ENCODE results near the gene INPP5D. TPM values are rescaled to one million over a fixed set of nuclear protein-coding genes. Genes with fewer than 3 reads are reported as not detected.

The INPP5D gene
- total and polyA plus RNA-seq, 2 of the 8 experiments (the other 6 are each of a cell fraction or from before 2014, with no cell fraction given), result 4.5 to 7.1 TPM

GRCh38 chr2:233111427-233111826 lies 51.3 kb downstream of the INPP5D start:
- H3K27ac ChIP-seq (ENCODE audit: low read depth, low read length), result no peak overlapping the region
- ChIA-PET CTCF (ENCODE audit: partially characterized antibody) (interaction anchor here (0.6 kb wide), 1 partner anchor 18 kb away, joined by 3 read pairs; no protein-coding TSS in a partner anchor), POLR2A (ENCODE audit: partially characterized antibody) (no interaction called here)
- H3K4ac ChIP-seq (replicated peaks; ENCODE audit: insufficient read length, low read depth, low read length), result no peak overlapping the region
- no peak overlapping the region for H4K8ac ChIP-seq (ENCODE audit: extremely low read depth, insufficient read depth, low read length)
- H2BK5ac ChIP-seq (ENCODE audit: low read depth, low read length), result no peak overlapping the region
- H3K79me2 ChIP-seq (ENCODE audit: control insufficient read depth in 1 of 2, insufficient read depth in 2 of 2, low read length in 2 of 2), result no peaks in the 10 kb centered on the region
- no peak overlapping the region for H3K23ac ChIP-seq (ENCODE audit: insufficient read length)
- no peaks in the 10 kb centered on the region for H3K9me3 ChIP-seq (ENCODE audit: insufficient read depth in 2 of 2, low read depth in 1 of 2, low read length in 1 of 2)
- no peak overlapping the region for H2AFZ ChIP-seq (ENCODE audit: low read length)
- H3K14ac ChIP-seq (ENCODE audit: insufficient read length), result no peak overlapping the region
- no peaks in the 10 kb centered on the region for H3K36me3 ChIP-seq (ENCODE audit: control insufficient read depth in 2 of 4, insufficient read depth in 4 of 4, low read length in 3 of 4)
- no peak overlapping the region for H2BK120ac ChIP-seq (replicated peaks; ENCODE audit: low read depth, low read length)
- H4K5ac ChIP-seq (ENCODE audit: insufficient read length, low read depth, low read length), result no peak overlapping the region
- TF ChIP-seq NRF1 (IDR thresholded peaks at IDR 0.05; ENCODE audit: low read depth, low read length) (no peak), TCF12 (IDR thresholded peaks at IDR 0.05; ENCODE audit: low read depth, low read length) (no peak), EZH2 (IDR thresholded peaks at IDR 0.05; ENCODE audit: low read depth, low read length, severe bottlenecking) (no peak), HDAC2 (IDR thresholded peaks at IDR 0.05; ENCODE audit: borderline replicate concordance in 1 of 2, low read depth in 2 of 2, low read length in 2 of 2) (no peak)
- no peaks in the 10 kb centered on the region for H3K79me1 ChIP-seq (ENCODE audit: low read depth, low read length)
- H2BK20ac ChIP-seq (ENCODE audit: low read length), result no peak overlapping the region
- no peaks in the 10 kb centered on the region for H3K23me2 ChIP-seq (ENCODE audit: low read depth, low read length)
- H4K91ac ChIP-seq (replicated peaks; ENCODE audit: insufficient read length, low read length), result no peak overlapping the region
- DNase-seq (ENCODE audit: low read depth in 1 of 2, low spot score in 2 of 2), result no peak
- no peaks in the 10 kb centered on the region for H4K20me1 ChIP-seq (replicated peaks in 1 of 2; ENCODE audit: control insufficient read depth in 1 of 2, insufficient read depth in 2 of 2, low read length in 2 of 2)
- H3K27me3 ChIP-seq (replicated peaks in 1 of 4; ENCODE audit: control insufficient read depth in 3 of 4, extremely low read depth in 1 of 4, insufficient read depth in 3 of 4, low read length in 3 of 4), result no peaks in the 10 kb centered on the region; a peak in 1 of 7 replicates
- no peak for FAIRE-seq
- H2AK5ac ChIP-seq (ENCODE audit: low read depth, low read length), result no peak overlapping the region
- no peaks in the 10 kb centered on the region; a peak in 1 of 7 replicates for H3K4me1 ChIP-seq (replicated peaks in 1 of 4; ENCODE audit: control insufficient read depth in 3 of 4, insufficient read depth in 4 of 4, low read length in 3 of 4)
- H3K56ac ChIP-seq (replicated peaks; ENCODE audit: insufficient read length, low read depth, low read length), result no peak overlapping the region
- no peak overlapping the region for H2BK15ac ChIP-seq (ENCODE audit: low read length)
- WGBS, 2 experiments (ENCODE audit: extremely low coverage in 1 of 2, insufficient coverage in 1 of 2, insufficient read length in 1 of 2, insufficient replicate concordance in 2 of 2, low coverage in 1 of 2, low lambda C conversion rate in 2 of 2, missing lambda C conversion rate in 1 of 2), result 94% methylated on average over 5 of the region's 5 CpGs; no CpG with 5 or more reads in 1 of the 2 experiments
- H2BK12ac ChIP-seq (ENCODE audit: low read depth, low read length), result no peak overlapping the region
- H3K4me2 ChIP-seq (ENCODE audit: insufficient read depth in 1 of 2, low read depth in 2 of 2, low read length in 2 of 2), result no peak overlapping the region
- H3K4me3 ChIP-seq (ENCODE audit: extremely low read depth in 1 of 4, insufficient read depth in 2 of 4, low read depth in 3 of 4, low read length in 4 of 4), result no peak overlapping the region
- H3K18ac ChIP-seq (ENCODE audit: extremely low read depth, low read length), result no peak overlapping the region
- H3K9ac ChIP-seq (replicated peaks in 1 of 4; ENCODE audit: extremely low read depth in 1 of 4, low read depth in 3 of 4, low read length in 3 of 4), result no peak overlapping the region

Data from H1 (cell line).